Mesendoderm (in vitro differentiated cells): ENCODE data around the gene ASB5.
"Not testable (repeated sequence)": the region's sequence is repeated elsewhere in the genome, so short reads cannot be mapped to it uniquely, and the experiment has no call there.

Source experiments
- DNase-seq: peaks from one replicate; pipeline ENCODE4 v3.0.0; 2013
- H2AK5ac ChIP-seq: 2 replicates; pipeline ENCODE4 v1.6.1; 2013; ENCODE audit warnings: low read length, inconsistent platforms
- H2BK120ac ChIP-seq: 2 replicates; pipeline ENCODE4 v1.6.1; 2013; ENCODE audit warnings: low read depth, mild to moderate bottlenecking, low read length, moderate library complexity, mixed read lengths
- H2BK15ac ChIP-seq: replicated peaks from 2 replicates; pipeline ENCODE4 v1.6.1; 2013; ENCODE audit warnings: low read depth, mild to moderate bottlenecking, moderate library complexity
- H2BK5ac ChIP-seq: 2 replicates; pipeline ENCODE4 v1.6.1; 2013; ENCODE audit warnings: low read length, inconsistent platforms
- H3K18ac ChIP-seq: 2 replicates; pipeline ENCODE4 v1.6.1; 2013; ENCODE audit warnings: mild to moderate bottlenecking, low read length, mixed read lengths
- H3K23ac ChIP-seq: one replicate; pipeline ENCODE4 v1.6.1; 2013; ENCODE audit warnings: low read length
- H3K27ac ChIP-seq: 2 replicates; pipeline ENCODE4 v1.5.1; 2013; ENCODE audit warnings: low read depth, mild to moderate bottlenecking, inconsistent platforms, low read length, moderate library complexity
- H3K27me3 ChIP-seq: 2 replicates; pipeline ENCODE4 v1.6.1; 2013; ENCODE audit warnings: low read length, control low read depth, mild to moderate bottlenecking, inconsistent platforms; ENCODE audit not compliant: insufficient read depth, poor library complexity
- H3K36me3 ChIP-seq: 2 replicates; pipeline ENCODE4 v1.6.1; 2013; ENCODE audit warnings: low read length, inconsistent platforms; ENCODE audit not compliant: control insufficient read depth, insufficient read depth
- H3K4ac ChIP-seq: one replicate; pipeline ENCODE4 v1.6.1; 2013; ENCODE audit warnings: low read depth, mild to moderate bottlenecking, low read length, moderate library complexity
- H3K4me1 ChIP-seq: 2 replicates; pipeline ENCODE4 v1.6.1; 2013; ENCODE audit warnings: low read depth, low read length, inconsistent platforms; ENCODE audit not compliant: control insufficient read depth
- H3K4me2 ChIP-seq: 2 replicates; pipeline ENCODE4 v1.6.1; 2013; ENCODE audit warnings: low read length
- H3K4me3 ChIP-seq: 2 replicates; pipeline ENCODE4 v1.5.1; 2013; ENCODE audit warnings: mild to moderate bottlenecking, low read length
- H3K56ac ChIP-seq: one replicate; pipeline ENCODE4 v1.6.1; 2013; ENCODE audit warnings: low read length
- H3K79me1 ChIP-seq: 2 replicates; pipeline ENCODE4 v1.6.1; 2013; ENCODE audit warnings: low read length, inconsistent platforms
- H3K79me2 ChIP-seq: 2 replicates; pipeline ENCODE4 v1.6.1; 2013; ENCODE audit warnings: mild to moderate bottlenecking, low read length; ENCODE audit not compliant: control insufficient read depth, insufficient read depth
- H3K9ac ChIP-seq: 2 replicates; pipeline ENCODE4 v1.6.1; 2013; ENCODE audit warnings: low read length, inconsistent platforms
- H4K5ac ChIP-seq: one replicate; pipeline ENCODE4 v1.6.1; 2013; ENCODE audit warnings: low read length
- H4K8ac ChIP-seq: one replicate; pipeline ENCODE4 v1.6.1; 2013; ENCODE audit warnings: low read depth, mild to moderate bottlenecking, control low read depth, low read length, moderate library complexity
- WGBS: extraction: QIAGEN DNeasy Blood & Tissue Kit; methylation state at CpG from one replicate; pipeline ENCODE4 v1.1.7; 2013; ENCODE audit warnings: low lambda C conversion rate, missing lambda C conversion rate; ENCODE audit not compliant: insufficient coverage; ENCODE audit errors: extremely low coverage; 5-methylcytosine and 5-hydroxymethylcytosine counted together

ASB5 gene

GRCh38 chr4:176289561-176289960 is 20.5 kb upstream of the ASB5 start:
- H4K5ac ChIP-seq = no peak overlapping the region
- H3K27me3 ChIP-seq = no peaks in the 10 kb centered on the region
- H3K79me1 ChIP-seq = no peaks in the 10 kb centered on the region
- H3K4ac ChIP-seq = no peak overlapping the region
- no peak overlapping the region for H2BK120ac ChIP-seq
- H2BK15ac ChIP-seq = no peak overlapping the region
- no peak overlapping the region for H2AK5ac ChIP-seq
- no peaks in the 10 kb centered on the region for H3K79me2 ChIP-seq
- no peak overlapping the region for H3K4me3 ChIP-seq
- H3K56ac ChIP-seq = no peak overlapping the region
- no peak overlapping the region for H3K9ac ChIP-seq
- no peak overlapping the region for H3K27ac ChIP-seq
- H3K23ac ChIP-seq = no peak overlapping the region
- no peaks in the 10 kb centered on the region for H3K36me3 ChIP-seq
- DNase-seq = no peak
- H3K4me2 ChIP-seq = no peak overlapping the region
- no peak overlapping the region for H2BK5ac ChIP-seq
- no peaks in the 10 kb centered on the region for H3K4me1 ChIP-seq
- no peak overlapping the region for H3K18ac ChIP-seq
- no peak overlapping the region for H4K8ac ChIP-seq
- WGBS = no CpG with 5 or more reads among the region's 6 CpGs

GRCh38 chr4:176288020-176288419 is 19.0 kb upstream of the ASB5 start:
- Histone ChIP-seq H3K36me3 (no peaks in the 10 kb centered on the region), H3K23ac (no peak overlapping the region), H2BK15ac (no peak overlapping the region), H3K79me1 (no peaks in the 10 kb centered on the region), H3K27ac (no peak overlapping the region), H4K8ac (no peak overlapping the region), H4K5ac (no peak overlapping the region), H3K4me3 (no peak overlapping the region), H3K79me2 (no peaks in the 10 kb centered on the region), H3K27me3 (no peaks in the 10 kb centered on the region), H2BK5ac (no peak overlapping the region), H2AK5ac (no peak overlapping the region), H3K4me2 (no peak overlapping the region), H3K9ac (no peak overlapping the region), H3K18ac (no peak overlapping the region), H3K4ac (no peak overlapping the region), H3K4me1 (no peaks in the 10 kb centered on the region), H3K56ac (no peak overlapping the region), H2BK120ac (no peak overlapping the region)
- no peak for DNase-seq

GRCh38 chr4:176287546-176287945 is 18.5 kb upstream of the ASB5 start:
- H3K4me3 ChIP-seq = no peak overlapping the region
- DNase-seq = no peak
- H4K8ac ChIP-seq = no peak overlapping the region
- no peaks in the 10 kb centered on the region for H3K79me2 ChIP-seq
- no peak overlapping the region for H3K9ac ChIP-seq
- H3K4ac ChIP-seq = no peak overlapping the region
- no peak overlapping the region for H3K27ac ChIP-seq
- H2BK5ac ChIP-seq = no peak overlapping the region
- H2BK120ac ChIP-seq = no peak overlapping the region
- no peaks in the 10 kb centered on the region for H3K36me3 ChIP-seq
- H3K18ac ChIP-seq = no peak overlapping the region
- no peaks in the 10 kb centered on the region for H3K27me3 ChIP-seq
- no peak overlapping the region for H2AK5ac ChIP-seq
- H3K23ac ChIP-seq = no peak overlapping the region
- H4K5ac ChIP-seq = no peak overlapping the region
- no peak overlapping the region for H2BK15ac ChIP-seq
- no peak overlapping the region for H3K56ac ChIP-seq
- no peaks in the 10 kb centered on the region for H3K4me1 ChIP-seq
- H3K79me1 ChIP-seq = no peaks in the 10 kb centered on the region
- no peak overlapping the region for H3K4me2 ChIP-seq

- no peaks in the 10 kb centered on the region for H3K79me2 ChIP-seq
- no peak overlapping the region for H2BK120ac ChIP-seq
- no peaks in the 10 kb centered on the region for H3K79me1 ChIP-seq
- no peak overlapping the region for H3K9ac ChIP-seq
- H4K8ac ChIP-seq = no peak overlapping the region
- no peaks in the 10 kb centered on the region for H3K4me1 ChIP-seq
- no peak for DNase-seq
- no peak overlapping the region for H4K5ac ChIP-seq
- H3K18ac ChIP-seq = no peak overlapping the region
- no peak overlapping the region for H3K4me3 ChIP-seq
- H2AK5ac ChIP-seq = no peak overlapping the region
- H3K4me2 ChIP-seq = no peak overlapping the region
- H3K27ac ChIP-seq = no peak overlapping the region
- no peaks in the 10 kb centered on the region for H3K36me3 ChIP-seq
- H3K27me3 ChIP-seq = no peaks in the 10 kb centered on the region
- no peak overlapping the region for H3K56ac ChIP-seq
- no peak overlapping the region for H2BK5ac ChIP-seq
- H2BK15ac ChIP-seq = no peak overlapping the region
- no peak overlapping the region for H3K23ac ChIP-seq
- no CpG with 5 or more reads among the region's 3 CpGs for WGBS
- H3K4ac ChIP-seq = no peak overlapping the region
Measured at GRCh38 chr4:176286728-176287127, 17.7 kb upstream of the ASB5 start.

- H2BK120ac ChIP-seq, H3K36me3 ChIP-seq, H3K4ac ChIP-seq, H4K5ac ChIP-seq, H2BK15ac ChIP-seq, H3K4me1 ChIP-seq, H3K9ac ChIP-seq, H3K4me3 ChIP-seq, H3K27ac ChIP-seq, H2BK5ac ChIP-seq, H3K18ac ChIP-seq, H2AK5ac ChIP-seq, H3K27me3 ChIP-seq, H3K56ac ChIP-seq, H3K79me2 ChIP-seq, H3K4me2 ChIP-seq, H3K23ac ChIP-seq, H3K79me1 ChIP-seq, H4K8ac ChIP-seq, DNase-seq: not testable (repeated sequence)
- WGBS = no CpG with 5 or more reads among the region's 1 CpG
Measured at GRCh38 chr4:176279560-176279959, 10.5 kb upstream of the ASB5 start.

GRCh38 chr4:176277162-176277904 is 8.3 kb upstream of the ASB5 start:
- peak; percentile 78 for DNase-seq
- H3K18ac ChIP-seq = no peak overlapping the region
- H3K4me2 ChIP-seq = no peak overlapping the region
- H3K36me3 ChIP-seq = no peaks in the 10 kb centered on the region
- no peaks in the 10 kb centered on the region for H3K79me1 ChIP-seq
- WGBS = no CpG with 5 or more reads among the region's 13 CpGs
- H3K79me2 ChIP-seq = no peaks in the 10 kb centered on the region
- no peak overlapping the region for H3K56ac ChIP-seq
- H4K5ac ChIP-seq = no peak overlapping the region
- H3K23ac ChIP-seq = no peak overlapping the region
- no peak overlapping the region for H3K9ac ChIP-seq
- H2BK15ac ChIP-seq = no peak overlapping the region
- H3K4me1 ChIP-seq = no peaks in the 10 kb centered on the region
- no peak overlapping the region for H2AK5ac ChIP-seq
- H2BK120ac ChIP-seq = no peak overlapping the region
- H3K27ac ChIP-seq = no peak overlapping the region
- H3K4me3 ChIP-seq = no peak overlapping the region
- H4K8ac ChIP-seq = no peak overlapping the region
- H3K4ac ChIP-seq = no peak overlapping the region
- H3K27me3 ChIP-seq = no peaks in the 10 kb centered on the region
- no peak overlapping the region for H2BK5ac ChIP-seq
